Type B pancreatic cell (in vitro differentiated cells): Measurements from ENCODE around the gene KLHDC4. TPM values are rescaled to one million over a fixed set of nuclear protein-coding genes. Genes with fewer than 3 reads are reported as not detected.

Experiments used
- DNase-seq: peaks from one replicate; pipeline ENCODE4 v3.0.0; 2021; ENCODE audit warnings: mixed read lengths; ENCODE audit not compliant: unreplicated experiment; ENCODE audit errors: extremely low spot score
- H3K27ac Mint-ChIP-seq: 2 replicates; pipeline ENCODE4 v1.8.0; 2021; ENCODE audit warnings: mild to moderate bottlenecking, mixed read lengths
- H3K27me3 Mint-ChIP-seq: 2 replicates; pipeline ENCODE4 v1.8.0; 2021; ENCODE audit warnings: mixed read lengths
- H3K36me3 Mint-ChIP-seq: 2 replicates; pipeline ENCODE4 v1.8.0; 2021; ENCODE audit warnings: mixed read lengths
- H3K4me1 Mint-ChIP-seq: one replicate; pipeline ENCODE4 v1.8.0; 2021; ENCODE audit warnings: mixed read lengths; ENCODE audit not compliant: unreplicated experiment
- H3K4me3 Mint-ChIP-seq: 2 replicates; pipeline ENCODE4 v1.8.0; 2021; ENCODE audit warnings: mild to moderate bottlenecking, mixed read lengths
- H3K9me3 Mint-ChIP-seq: 2 replicates; pipeline ENCODE4 v1.8.0; 2021; ENCODE audit warnings: mixed read lengths
- CTCF ChIP-seq: fragments of 200-600 bp; sonication (generic); conservative IDR thresholded peaks from 2 replicates; pipeline ENCODE4 v1.5.0; 2021; ENCODE audit warnings: antibody characterized with exemption, mild to moderate bottlenecking
- total RNA-seq: library from RNA; stranded (reverse); gene quantifications from 2 replicates; pipeline ENCODE4 v1.2.1, GENCODE V29; 2021; ENCODE audit warnings: low replicate concordance

The KLHDC4 gene
- total RNA-seq, 1 donor from 2014 or later = 43.4 TPM

- Mint-ChIP-seq H3K4me3 (no peak overlapping the region), H3K4me1 (no peaks in the 10 kb centered on the region), H3K27ac (no peak overlapping the region), H3K27me3 (no peaks in the 10 kb centered on the region), H3K36me3 (no peaks in the 10 kb centered on the region), H3K9me3 (no peaks in the 10 kb centered on the region)
- no peak for DNase-seq
- TF ChIP-seq CTCF = no peak
Observed at GRCh38 chr16:87685766-87686165, 80.0 kb downstream of the KLHDC4 start.

- no peaks in the 10 kb centered on the region for H3K36me3 Mint-ChIP-seq
- no peak overlapping the region for H3K4me3 Mint-ChIP-seq
- H3K27me3 Mint-ChIP-seq = no peaks in the 10 kb centered on the region
Observed at GRCh38 chr16:87685405-87685755, 80.4 kb downstream of the KLHDC4 start.

GRCh38 chr16:87684711-87685404, 80.9 kb downstream of the KLHDC4 start:
- Mint-ChIP-seq H3K4me1 (no peaks in the 10 kb centered on the region), H3K27ac (no peak overlapping the region), H3K27me3 (no peaks in the 10 kb centered on the region), H3K9me3 (no peaks in the 10 kb centered on the region), H3K36me3 (no peaks in the 10 kb centered on the region), H3K4me3 (no peak overlapping the region)
- TF ChIP-seq CTCF = no peak
- no peak for DNase-seq

More at GRCh38 chr16:87685405-87685755, 80.4 kb downstream of the KLHDC4 start:
- H3K27ac Mint-ChIP-seq = no peak overlapping the region
- no peak for DNase-seq
- no peaks in the 10 kb centered on the region for H3K9me3 Mint-ChIP-seq
- no peaks in the 10 kb centered on the region for H3K4me1 Mint-ChIP-seq
- TF ChIP-seq CTCF = no peak

- no peaks in the 10 kb centered on the region for H3K27me3 Mint-ChIP-seq
Observed at GRCh38 chr16:87684106-87684677, 81.6 kb downstream of the KLHDC4 start.

GRCh38 chr16:87682852-87683399, 82.9 kb downstream of the KLHDC4 start:
- H3K4me1 Mint-ChIP-seq = no peaks in the 10 kb centered on the region
- no peak overlapping the region for H3K4me3 Mint-ChIP-seq
- H3K9me3 Mint-ChIP-seq = no peaks in the 10 kb centered on the region
- no peak for DNase-seq
- H3K27ac Mint-ChIP-seq = no peak overlapping the region
- no peak for TF ChIP-seq CTCF
- H3K36me3 Mint-ChIP-seq = no peaks in the 10 kb centered on the region
- H3K27me3 Mint-ChIP-seq = no peaks in the 10 kb centered on the region

More at GRCh38 chr16:87684106-87684677, 81.6 kb downstream of the KLHDC4 start:
- no peaks in the 10 kb centered on the region for H3K36me3 Mint-ChIP-seq
- no peaks in the 10 kb centered on the region for H3K9me3 Mint-ChIP-seq
- TF ChIP-seq CTCF = no peak
- H3K27ac Mint-ChIP-seq = no peak overlapping the region
- no peak overlapping the region for H3K4me3 Mint-ChIP-seq
- H3K4me1 Mint-ChIP-seq = no peaks in the 10 kb centered on the region
- DNase-seq = no peak
